ENCODE results near the gene SERPIND1. TPM values are rescaled to one million over a fixed set of nuclear protein-coding genes. Genes with fewer than 3 reads are reported as not detected.

The SERPIND1 gene
- total and polyA plus RNA-seq, 10 of the 15 experiments (the other 5 are each of a cell fraction or from before 2014, with no cell fraction given): 0.08 to 0.85 (median 0.38) TPM; not detected in 1

DNA sequence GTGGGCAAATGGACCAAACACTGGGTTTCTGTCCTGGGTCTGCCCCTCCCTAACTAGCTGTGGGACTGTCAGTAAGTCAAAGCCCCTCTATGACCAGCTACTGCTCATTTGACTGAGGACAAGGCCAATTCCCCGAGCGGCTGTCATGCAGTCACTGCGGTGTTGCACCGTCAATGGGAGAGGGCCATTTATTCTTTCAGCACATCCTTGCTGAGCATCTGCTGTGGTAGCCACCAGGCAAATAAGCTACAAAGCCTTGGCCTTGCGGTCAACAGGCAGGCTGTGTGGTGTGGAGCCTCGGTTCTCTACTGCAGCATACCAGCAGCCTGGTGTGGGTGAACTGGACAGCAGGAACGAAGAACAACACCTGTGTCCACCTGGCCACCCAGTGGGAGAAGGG is 25.8 kb upstream of the SERPIND1 start (continued):
- TF ChIP-seq SUZ12 (IDR thresholded peaks at IDR 0.05; ENCODE audit: unreplicated experiment) (no peak), MXI1 (IDR thresholded peaks at IDR 0.05; ENCODE audit: low read depth, low read length) (no peak), RCOR1 (conservative IDR thresholded peaks at IDR 0.05; ENCODE audit: low read depth, low read length) (no peak), NFYA (IDR thresholded peaks at IDR 0.05; ENCODE audit: borderline replicate concordance, low read depth, low read length) (no peak), TARDBP (IDR thresholded peaks at IDR 0.05; ENCODE audit: borderline replicate concordance) (no peak), NFXL1 (IDR thresholded peaks at IDR 0.05; ENCODE audit: borderline replicate concordance) (no peak)
- TF ChIP-seq, protein P1, sequence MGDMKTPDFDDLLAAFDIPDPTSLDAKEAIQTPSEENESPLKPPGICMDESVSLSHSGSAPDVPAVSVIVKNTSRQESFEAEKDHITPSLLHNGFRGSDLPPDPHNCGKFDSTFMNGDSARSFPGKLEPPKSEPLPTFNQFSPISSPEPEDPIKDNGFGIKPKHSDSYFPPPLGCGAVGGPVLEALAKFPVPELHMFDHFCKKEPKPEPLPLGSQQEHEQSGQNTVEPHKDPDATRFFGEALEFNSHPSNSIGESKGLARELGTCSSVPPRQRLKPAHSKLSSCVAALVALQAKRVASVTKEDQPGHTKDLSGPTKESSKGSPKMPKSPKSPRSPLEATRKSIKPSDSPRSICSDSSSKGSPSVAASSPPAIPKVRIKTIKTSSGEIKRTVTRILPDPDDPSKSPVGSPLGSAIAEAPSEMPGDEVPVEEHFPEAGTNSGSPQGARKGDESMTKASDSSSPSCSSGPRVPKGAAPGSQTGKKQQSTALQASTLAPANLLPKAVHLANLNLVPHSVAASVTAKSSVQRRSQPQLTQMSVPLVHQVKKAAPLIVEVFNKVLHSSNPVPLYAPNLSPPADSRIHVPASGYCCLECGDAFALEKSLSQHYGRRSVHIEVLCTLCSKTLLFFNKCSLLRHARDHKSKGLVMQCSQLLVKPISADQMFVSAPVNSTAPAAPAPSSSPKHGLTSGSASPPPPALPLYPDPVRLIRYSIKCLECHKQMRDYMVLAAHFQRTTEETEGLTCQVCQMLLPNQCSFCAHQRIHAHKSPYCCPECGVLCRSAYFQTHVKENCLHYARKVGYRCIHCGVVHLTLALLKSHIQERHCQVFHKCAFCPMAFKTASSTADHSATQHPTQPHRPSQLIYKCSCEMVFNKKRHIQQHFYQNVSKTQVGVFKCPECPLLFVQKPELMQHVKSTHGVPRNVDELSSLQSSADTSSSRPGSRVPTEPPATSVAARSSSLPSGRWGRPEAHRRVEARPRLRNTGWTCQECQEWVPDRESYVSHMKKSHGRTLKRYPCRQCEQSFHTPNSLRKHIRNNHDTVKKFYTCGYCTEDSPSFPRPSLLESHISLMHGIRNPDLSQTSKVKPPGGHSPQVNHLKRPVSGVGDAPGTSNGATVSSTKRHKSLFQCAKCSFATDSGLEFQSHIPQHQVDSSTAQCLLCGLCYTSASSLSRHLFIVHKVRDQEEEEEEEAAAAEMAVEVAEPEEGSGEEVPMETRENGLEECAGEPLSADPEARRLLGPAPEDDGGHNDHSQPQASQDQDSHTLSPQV (IDR thresholded peaks at IDR 0.05): no peak
- TF ChIP-seq, protein P2, sequence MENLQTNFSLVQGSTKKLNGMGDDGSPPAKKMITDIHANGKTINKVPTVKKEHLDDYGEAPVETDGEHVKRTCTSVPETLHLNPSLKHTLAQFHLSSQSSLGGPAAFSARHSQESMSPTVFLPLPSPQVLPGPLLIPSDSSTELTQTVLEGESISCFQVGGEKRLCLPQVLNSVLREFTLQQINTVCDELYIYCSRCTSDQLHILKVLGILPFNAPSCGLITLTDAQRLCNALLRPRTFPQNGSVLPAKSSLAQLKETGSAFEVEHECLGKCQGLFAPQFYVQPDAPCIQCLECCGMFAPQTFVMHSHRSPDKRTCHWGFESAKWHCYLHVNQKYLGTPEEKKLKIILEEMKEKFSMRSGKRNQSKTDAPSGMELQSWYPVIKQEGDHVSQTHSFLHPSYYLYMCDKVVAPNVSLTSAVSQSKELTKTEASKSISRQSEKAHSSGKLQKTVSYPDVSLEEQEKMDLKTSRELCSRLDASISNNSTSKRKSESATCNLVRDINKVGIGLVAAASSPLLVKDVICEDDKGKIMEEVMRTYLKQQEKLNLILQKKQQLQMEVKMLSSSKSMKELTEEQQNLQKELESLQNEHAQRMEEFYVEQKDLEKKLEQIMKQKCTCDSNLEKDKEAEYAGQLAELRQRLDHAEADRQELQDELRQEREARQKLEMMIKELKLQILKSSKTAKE (IDR thresholded peaks at IDR 0.05; ENCODE audit: low read depth, poor library complexity, severe bottlenecking): no peak
- TF ChIP-seq, protein P3, sequence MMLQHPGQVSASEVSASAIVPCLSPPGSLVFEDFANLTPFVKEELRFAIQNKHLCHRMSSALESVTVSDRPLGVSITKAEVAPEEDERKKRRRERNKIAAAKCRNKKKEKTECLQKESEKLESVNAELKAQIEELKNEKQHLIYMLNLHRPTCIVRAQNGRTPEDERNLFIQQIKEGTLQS (IDR thresholded peaks at IDR 0.05; ENCODE audit: borderline replicate concordance, extremely low read depth, low read depth, low read length): no peak

Measured in GM12878 (cell line).